Measurements from ENCODE around the gene FZD2. TPM values are rescaled to one million over a fixed set of nuclear protein-coding genes. Genes with fewer than 3 reads are reported as not detected.
"Not testable (repeated sequence)": the region's sequence is repeated elsewhere in the genome, so short reads cannot be mapped to it uniquely, and the experiment has no call there.

The FZD2 gene
- total RNA-seq, 1 donor from 2014 or later: 15.5 TPM

DNA sequence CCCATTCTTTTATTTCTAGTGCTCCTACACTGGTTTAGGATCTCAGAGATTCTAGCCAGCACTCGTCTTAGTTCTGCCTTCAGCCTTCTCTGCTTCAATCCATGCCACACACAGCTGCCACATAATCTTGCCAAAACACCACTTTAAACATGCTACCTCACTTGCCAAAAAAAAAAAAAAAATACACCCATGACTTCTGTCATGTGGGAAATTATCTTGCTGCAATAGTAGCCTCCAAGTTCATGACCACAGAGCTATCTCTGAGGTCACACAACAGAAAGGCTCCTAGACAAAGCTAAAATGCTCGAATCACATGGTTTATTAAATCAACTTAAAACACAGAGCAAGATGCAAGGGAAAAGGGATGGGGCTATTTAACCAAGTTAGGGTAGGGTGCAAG lies 18.1 kb downstream of the FZD2 start:
- DNase-seq (ENCODE audit: low read depth): peak; percentile 70

GRCh38 chr17:44578947-44579346 lies 21.7 kb downstream of the FZD2 start:
- DNase-seq (ENCODE audit: low read depth): no peak

DNA sequence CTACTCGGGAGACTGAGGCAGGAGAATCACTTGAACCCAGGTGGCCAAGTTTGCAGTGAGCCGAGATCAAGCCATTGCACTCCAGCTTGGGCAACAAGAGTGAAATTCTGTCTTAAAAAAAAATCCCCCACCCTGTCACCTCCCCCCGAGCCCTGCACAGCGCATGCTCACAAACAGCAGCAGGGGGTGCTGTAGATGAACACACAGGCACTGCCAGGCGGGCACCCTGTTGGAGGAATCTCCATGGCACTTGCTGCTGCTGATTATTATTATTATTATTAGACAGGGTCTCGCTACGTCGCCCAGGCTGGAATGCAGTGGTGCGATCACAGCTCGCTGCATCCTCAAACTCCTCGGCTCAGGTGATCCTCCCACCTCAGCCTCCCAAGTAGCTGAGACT lies 24.6 kb downstream of the FZD2 start:
- DNase-seq (ENCODE audit: low read depth): no peak

DNA sequence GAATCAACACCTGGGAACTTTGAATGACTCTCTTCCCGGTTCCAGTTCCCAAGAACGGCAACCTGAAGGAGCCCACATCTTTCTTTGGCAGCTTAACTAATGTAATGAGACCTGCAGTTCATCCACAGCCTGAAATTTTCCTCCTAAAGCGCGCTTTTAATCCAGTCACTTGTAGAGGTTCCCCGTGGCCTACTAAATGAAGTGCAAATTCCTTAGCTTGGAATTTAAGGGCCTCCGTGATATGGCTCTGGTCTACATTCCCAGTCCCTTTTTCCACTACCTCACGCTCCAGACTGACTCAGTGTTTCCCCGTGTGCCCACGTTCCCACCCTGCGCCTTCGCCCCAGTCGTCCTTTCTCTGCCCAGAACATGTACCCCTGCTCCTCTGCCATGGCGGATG lies 27.2 kb downstream of the FZD2 start:
- no peak for DNase-seq (ENCODE audit: low read depth)

- no peak for DNase-seq (ENCODE audit: low read depth)
Observed at GRCh38 chr17:44585315-44585714, 28.0 kb downstream of the FZD2 start.

- DNase-seq (ENCODE audit: low read depth): peak; percentile 88
Observed at GRCh38 chr17:44587339-44587738, 30.1 kb downstream of the FZD2 start.

GRCh38 chr17:44589316-44590071 lies 32.2 kb downstream of the FZD2 start:
- DNase-seq (ENCODE audit: low read depth): no peak

DNA sequence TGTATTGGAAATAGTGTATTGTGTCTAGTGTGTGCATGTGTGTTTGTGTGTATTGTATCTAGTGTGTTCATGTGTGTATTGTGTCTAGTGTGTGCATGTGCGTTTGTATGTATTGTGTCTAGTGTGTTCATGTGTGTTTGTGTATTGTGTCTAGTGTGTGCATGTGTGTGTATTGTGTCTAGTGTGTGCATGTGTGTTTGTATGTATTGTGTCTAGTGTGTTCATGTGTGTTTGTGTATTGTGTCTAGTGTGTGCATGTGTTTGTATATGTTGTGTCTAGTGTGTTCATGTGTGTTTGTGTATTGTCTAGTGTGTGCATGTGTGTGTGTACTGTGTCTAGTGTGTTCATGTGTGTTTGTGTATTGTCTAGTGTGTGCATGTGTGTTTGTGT lies 32.8 kb downstream of the FZD2 start:
- DNase-seq (ENCODE audit: low read depth): not testable (repeated sequence)

- not testable (repeated sequence) for DNase-seq (ENCODE audit: low read depth)
Observed at GRCh38 chr17:44590762-44591161, 33.5 kb downstream of the FZD2 start.

DNA sequence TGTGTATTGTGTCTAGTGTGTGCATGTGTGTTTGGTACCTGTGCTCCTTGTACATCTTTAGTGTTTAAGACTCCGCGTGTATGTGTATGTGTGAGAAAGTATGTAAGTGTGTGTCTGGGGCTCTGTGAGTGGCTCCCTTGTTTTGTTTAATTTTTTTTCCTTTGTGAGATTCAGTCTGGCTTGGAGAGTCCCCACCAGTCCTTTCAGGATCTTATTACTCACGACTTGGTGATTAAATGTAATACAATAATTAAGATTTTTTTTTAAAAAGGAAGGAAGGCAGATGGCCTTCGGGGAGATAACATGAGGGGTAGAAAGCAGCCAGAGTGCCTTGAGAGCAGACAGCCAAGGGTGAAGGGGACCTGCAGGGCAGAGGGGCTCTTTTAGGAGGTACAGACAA lies 33.9 kb downstream of the FZD2 start:
- DNase-seq (ENCODE audit: low read depth): no peak

- no peak for DNase-seq (ENCODE audit: low read depth)
Observed at GRCh38 chr17:44593156-44593555, 35.9 kb downstream of the FZD2 start.

DNA sequence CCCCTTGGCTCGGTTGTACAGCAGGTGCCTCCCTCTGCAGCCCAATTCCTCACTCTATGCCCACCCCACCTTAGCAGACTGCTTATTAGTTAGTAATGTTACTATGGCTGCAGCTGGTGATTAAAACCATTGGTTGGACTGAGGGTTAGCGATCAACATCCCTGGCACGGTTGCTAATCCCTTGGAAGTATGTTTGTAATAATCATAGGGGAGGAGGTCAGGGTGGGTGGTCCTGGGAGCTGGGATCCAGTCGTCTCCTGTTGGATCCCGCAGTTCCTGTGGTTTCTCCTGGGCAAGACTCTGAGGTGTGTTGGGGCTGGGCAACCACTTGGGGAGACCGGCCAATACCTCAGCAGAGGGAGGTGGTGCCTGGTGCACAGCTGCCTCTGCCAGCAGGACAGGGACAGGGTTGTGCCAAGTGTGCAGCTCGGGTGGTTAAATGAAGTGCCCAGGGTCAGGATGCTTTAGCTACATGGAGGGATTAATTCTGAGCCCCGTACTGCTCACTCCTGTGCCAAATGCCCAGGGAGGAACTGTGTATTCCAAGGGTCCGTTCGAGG lies 38.0 kb downstream of the FZD2 start:
- peak; percentile 36 for DNase-seq (ENCODE audit: low read depth)

DNA sequence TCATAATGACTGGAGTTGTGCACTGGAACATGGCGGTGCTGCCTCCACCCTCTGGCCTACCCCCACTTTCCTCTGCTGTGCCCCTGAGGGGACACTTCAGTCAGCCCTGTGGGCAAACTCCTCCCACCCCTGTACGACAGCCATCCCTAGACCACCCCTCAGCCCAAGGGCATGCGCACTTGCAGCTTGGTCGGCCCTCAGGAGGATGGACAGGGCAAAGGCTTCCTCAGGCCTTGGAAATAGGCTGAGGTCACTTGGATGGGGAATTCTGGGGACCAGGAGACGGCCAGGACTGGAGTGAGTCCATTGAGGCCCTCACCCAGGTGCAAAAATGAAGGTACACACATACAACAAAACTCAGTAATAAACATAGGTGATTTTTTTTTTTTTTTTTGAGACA lies 41.0 kb downstream of the FZD2 start:
- DNase-seq (ENCODE audit: low read depth): no peak

DNA sequence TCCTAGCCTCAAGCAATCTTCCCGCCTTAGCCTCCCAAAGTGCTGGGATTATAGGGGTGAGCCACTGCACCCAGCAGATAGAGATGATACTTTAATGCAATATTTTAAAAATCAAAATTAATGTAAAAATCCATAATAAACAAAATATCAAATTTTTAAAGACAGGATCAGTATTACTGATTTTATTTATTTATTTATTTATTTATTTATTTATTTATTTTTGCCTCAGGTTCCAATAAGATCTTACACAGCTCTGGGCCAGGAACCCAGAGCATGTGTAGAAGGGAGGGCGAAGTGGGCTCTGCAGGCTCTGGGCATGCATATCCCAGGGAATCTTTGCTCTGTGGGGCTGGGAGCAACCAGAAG lies 41.6 kb downstream of the FZD2 start:
- no peak for DNase-seq (ENCODE audit: low read depth)

DNA sequence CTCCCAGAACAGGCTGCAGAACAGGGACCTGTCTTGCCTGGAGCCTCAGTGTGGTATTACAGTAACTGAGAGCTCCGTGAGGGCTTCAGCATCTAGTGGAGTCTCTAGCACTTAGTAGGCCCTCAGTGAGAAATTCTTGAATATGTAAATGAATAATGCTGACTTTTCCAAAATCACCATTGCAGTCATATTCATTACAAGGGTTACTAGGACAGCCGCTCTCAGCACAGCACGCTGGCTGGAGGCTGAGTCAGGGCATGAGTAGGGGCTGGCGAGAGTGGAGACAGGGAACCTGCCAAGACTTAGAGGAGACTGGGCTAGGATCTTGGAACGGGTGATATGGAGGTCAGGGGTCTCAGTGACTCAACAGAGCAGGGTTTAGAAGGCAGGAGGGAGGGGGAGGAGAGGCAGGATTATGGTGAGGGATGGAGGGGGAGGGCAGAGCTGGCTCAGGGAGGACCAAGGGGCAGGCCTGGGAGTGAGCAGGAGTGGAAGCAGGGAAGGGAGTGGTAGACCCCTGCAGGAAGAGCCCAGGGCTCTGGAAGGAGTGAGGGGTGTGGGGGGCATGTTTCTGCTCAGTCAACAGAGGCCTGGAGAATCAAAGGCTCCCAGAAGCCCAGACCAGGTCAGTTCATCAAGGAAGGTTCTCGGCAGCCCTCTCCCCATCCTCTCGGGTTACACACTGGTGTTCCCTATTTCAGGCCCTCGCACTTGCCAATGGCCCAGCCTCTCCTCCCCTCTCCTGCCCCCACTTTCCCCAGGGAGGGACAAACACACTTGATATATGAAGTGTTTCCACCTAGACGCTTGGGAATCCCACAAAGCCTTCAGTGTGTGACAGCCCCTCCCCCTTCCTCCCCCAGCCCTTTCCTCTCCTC lies 42.3 kb downstream of the FZD2 start:
- DNase-seq (ENCODE audit: low read depth): peak; percentile 85

- DNase-seq (ENCODE audit: low read depth): peak; percentile 41
Observed at GRCh38 chr17:44601539-44601938, 44.3 kb downstream of the FZD2 start.

DNA sequence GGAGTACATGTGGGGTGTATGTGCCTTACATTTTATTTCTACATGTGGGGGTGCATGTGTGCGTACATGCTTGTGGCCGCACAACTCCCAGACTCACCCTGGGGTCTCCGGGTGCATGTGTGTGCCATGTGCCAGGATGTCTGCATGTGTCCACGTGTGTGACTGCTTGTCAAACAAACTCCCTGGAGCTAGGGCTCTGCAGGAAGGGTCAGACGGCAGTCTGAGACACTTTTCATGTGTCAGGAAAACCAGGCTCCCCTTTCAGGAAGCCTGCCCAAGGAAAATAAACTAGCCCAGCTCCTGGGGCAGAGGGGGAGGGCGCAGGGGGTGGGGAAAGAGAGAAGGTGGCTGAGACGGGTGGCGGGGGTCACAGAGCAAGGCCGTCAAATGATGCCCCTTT lies 44.7 kb downstream of the FZD2 start:
- no peak for DNase-seq (ENCODE audit: low read depth)

DNA sequence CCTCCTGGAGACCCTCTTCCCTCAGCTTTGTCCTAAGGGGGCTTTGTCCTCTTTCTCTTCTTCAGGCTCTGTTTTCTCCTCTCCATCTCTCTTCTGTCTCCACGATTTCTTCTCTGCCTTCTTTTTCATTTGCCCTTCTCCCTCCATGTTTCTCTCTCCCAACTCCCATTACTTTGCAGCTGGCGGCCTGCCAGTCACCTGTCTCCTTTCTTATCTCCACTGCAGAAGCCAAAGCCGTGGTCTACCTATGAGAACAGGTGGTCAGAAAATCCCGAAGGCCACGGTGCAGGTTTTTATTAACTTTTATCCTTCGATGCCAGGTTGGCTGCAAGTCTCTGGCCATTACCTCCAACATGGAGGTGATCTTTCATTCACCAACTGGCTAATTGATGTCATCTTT lies 45.1 kb downstream of the FZD2 start:
- DNase-seq (ENCODE audit: low read depth): peak; percentile 55

GRCh38 chr17:44602970-44603369 lies 45.7 kb downstream of the FZD2 start:
- no peak for DNase-seq (ENCODE audit: low read depth)

- DNase-seq (ENCODE audit: low read depth): peak; percentile 82
Observed at GRCh38 chr17:44604116-44604761, 47.0 kb downstream of the FZD2 start.

GRCh38 chr17:44604768-44605485 lies 47.6 kb downstream of the FZD2 start:
- peak; percentile 78 for DNase-seq (ENCODE audit: low read depth)
